ENCODE data around the gene GET3. TPM values are rescaled to one million over a fixed set of nuclear protein-coding genes. Genes with fewer than 3 reads are reported as not detected.

The GET3 gene
- total RNA-seq, 2 donors from 2014 or later = 48.9 to 70.8 TPM

GRCh38 chr19:12772323-12772722, 35.0 kb downstream of the GET3 start:
- H3K4me1 Mint-ChIP-seq (ENCODE audit: low read depth in 2 of 2) = peaks cover 6 to 7% of the 10 kb centered on the region in 2 donors
- DNase-seq (ENCODE audit: low spot score) = no peak

GRCh38 chr19:12773571-12773970, 36.3 kb downstream of the GET3 start:
- no peak overlapping the region for H3K27ac Mint-ChIP-seq
- DNase-seq (ENCODE audit: low spot score) = no peak
- H3K36me3 Mint-ChIP-seq = no peaks in the 10 kb centered on the region
- H3K27me3 Mint-ChIP-seq = no peaks in the 10 kb centered on the region
- no peak for ATAC-seq
- H3K4me1 Mint-ChIP-seq (ENCODE audit: low read depth in 2 of 2) = peaks cover 10 to 17% of the 10 kb centered on the region in 2 donors
- H3K4me3 Mint-ChIP-seq = no peak overlapping the region
- no peaks in the 10 kb centered on the region for H3K9me3 Mint-ChIP-seq

More at GRCh38 chr19:12772323-12772722, 35.0 kb downstream of the GET3 start:
- Mint-ChIP-seq H3K4me3 (no peak overlapping the region), H3K9me3 (no peaks in the 10 kb centered on the region), H3K36me3 (no peaks in the 10 kb centered on the region), H3K27me3 (no peaks in the 10 kb centered on the region), H3K27ac (no peak overlapping the region)
- no peak for ATAC-seq

GRCh38 chr19:12774588-12775555, 37.6 kb downstream of the GET3 start, which contains the start of gene HOOK2:
HOOK2 (minus strand) TSS chr19:12775552; CDS start chr19:12775449, 103 bp downstream.
- Mint-ChIP-seq H3K27ac (peak within 1 kb of the TSS; percentile 43 to 70), H3K9me3 (no peaks in the 10 kb centered on the region), H3K4me1 (ENCODE audit: low read depth in 2 of 2) (peaks cover 20 to 25% of the 10 kb centered on the region in 2 donors), H3K4me3 (peak within 1 kb of the TSS; percentile 78), H3K27me3 (no peaks in the 10 kb centered on the region), H3K36me3 (no peaks in the 10 kb centered on the region)
- DNase-seq (ENCODE audit: low spot score) = no peak
- no peak for ATAC-seq

- DNase-seq (ENCODE audit: low spot score) (peak; percentile 87), ATAC-seq (peak; percentile 56 to 65)
- Mint-ChIP-seq H3K4me1 (ENCODE audit: low read depth in 2 of 2) (peaks cover 29 to 30% of the 10 kb centered on the region in 2 donors), H3K9me3 (no peaks in the 10 kb centered on the region), H3K27me3 (no peaks in the 10 kb centered on the region), H3K27ac (peak overlapping the region; percentile 82 to 92), H3K4me3 (peak overlapping the region; percentile 92), H3K36me3 (no peaks in the 10 kb centered on the region)
Measured at GRCh38 chr19:12777217-12778016, 40.1 kb downstream of the GET3 start.

GRCh38 chr19:12778017-12778904, 41.0 kb downstream of the GET3 start:
- H3K27ac Mint-ChIP-seq = peak overlapping the region; percentile 82 to 92
- no peak for ATAC-seq
- H3K9me3 Mint-ChIP-seq = no peaks in the 10 kb centered on the region
- DNase-seq (ENCODE audit: low spot score) = peak; percentile 76
- no peaks in the 10 kb centered on the region for H3K36me3 Mint-ChIP-seq
- H3K27me3 Mint-ChIP-seq = no peaks in the 10 kb centered on the region
- H3K4me3 Mint-ChIP-seq = peak overlapping the region; percentile 92
- H3K4me1 Mint-ChIP-seq (ENCODE audit: low read depth in 2 of 2) = peaks cover 29 to 30% of the 10 kb centered on the region in 2 donors

GRCh38 chr19:12778905-12779161, 41.5 kb downstream of the GET3 start:
- Mint-ChIP-seq H3K27me3 (no peaks in the 10 kb centered on the region), H3K9me3 (no peaks in the 10 kb centered on the region), H3K36me3 (no peaks in the 10 kb centered on the region), H3K27ac (peak overlapping the region; percentile 82 to 92), H3K4me3 (peak overlapping the region; percentile 92), H3K4me1 (ENCODE audit: low read depth in 2 of 2) (peaks cover 26 to 29% of the 10 kb centered on the region in 2 donors)
- DNase-seq (ENCODE audit: low spot score) (no peak), ATAC-seq (no peak)

GRCh38 chr19:12779162-12779993, 42.1 kb downstream of the GET3 start:
- Mint-ChIP-seq H3K27ac (peak overlapping the region; percentile 82 to 92), H3K9me3 (no peaks in the 10 kb centered on the region), H3K27me3 (no peaks in the 10 kb centered on the region), H3K36me3 (no peaks in the 10 kb centered on the region), H3K4me1 (ENCODE audit: low read depth in 2 of 2) (peaks cover 25 to 28% of the 10 kb centered on the region in 2 donors), H3K4me3 (peak overlapping the region; percentile 92)
- DNase-seq (ENCODE audit: low spot score) = no peak
- no peak for ATAC-seq

- Mint-ChIP-seq H3K4me1 (ENCODE audit: low read depth in 2 of 2) (peaks cover 25 to 26% of the 10 kb centered on the region in 2 donors), H3K27me3 (no peaks in the 10 kb centered on the region), H3K27ac (peak overlapping the region in 1 of 2 donors; percentile 81), H3K4me3 (peak overlapping the region; percentile 84), H3K36me3 (no peaks in the 10 kb centered on the region), H3K9me3 (no peaks in the 10 kb centered on the region)
- no peak for DNase-seq (ENCODE audit: low spot score)
- no peak for ATAC-seq
Measured at GRCh38 chr19:12782174-12782423, 44.8 kb downstream of the GET3 start.

- DNase-seq (ENCODE audit: low spot score) = peak; percentile 92
- Mint-ChIP-seq H3K4me3 (peak overlapping the region; percentile 84), H3K9me3 (no peaks in the 10 kb centered on the region), H3K4me1 (ENCODE audit: low read depth in 2 of 2) (peaks cover 21 to 25% of the 10 kb centered on the region in 2 donors), H3K27ac (peak overlapping the region in 1 of 2 donors; percentile 81), H3K27me3 (no peaks in the 10 kb centered on the region), H3K36me3 (no peaks in the 10 kb centered on the region)
- ATAC-seq = peak; percentile 73 to 83
Measured at GRCh38 chr19:12782424-12783290, 45.4 kb downstream of the GET3 start.

GRCh38 chr19:12783291-12783848, 46.1 kb downstream of the GET3 start:
- Mint-ChIP-seq H3K27me3 (no peaks in the 10 kb centered on the region), H3K4me3 (peak overlapping the region; percentile 67), H3K27ac (peak overlapping the region in 1 of 2 donors; percentile 70), H3K9me3 (no peaks in the 10 kb centered on the region), H3K4me1 (ENCODE audit: low read depth in 2 of 2) (peaks cover 18 to 22% of the 10 kb centered on the region in 2 donors), H3K36me3 (no peaks in the 10 kb centered on the region)
- ATAC-seq (peak in 1 of 2 donors; percentile 44), DNase-seq (ENCODE audit: low spot score) (no peak)

GRCh38 chr19:12783849-12784393, 46.6 kb downstream of the GET3 start:
- ATAC-seq (no peak), DNase-seq (ENCODE audit: low spot score) (no peak)
- H3K4me1 Mint-ChIP-seq (ENCODE audit: low read depth in 2 of 2) = peaks cover 18 to 20% of the 10 kb centered on the region in 2 donors
- H3K27ac Mint-ChIP-seq = peak overlapping the region in 1 of 2 donors; percentile 70
- peak overlapping the region; percentile 67 for H3K4me3 Mint-ChIP-seq
- H3K27me3 Mint-ChIP-seq = no peaks in the 10 kb centered on the region
- no peaks in the 10 kb centered on the region for H3K36me3 Mint-ChIP-seq
- H3K9me3 Mint-ChIP-seq = no peaks in the 10 kb centered on the region

All from natural killer cell treated with Interleukin-12 subunit alpha and Interleukin-12 subunit beta and Interleukin-15 and Interleukin-18, amount 100 ng/mL, for 72 hours (primary cell).